DND-41 (cell line): ENCODE measurements around the gene RFFL.

Experiments used
- ATAC-seq: fragments of 200-7000 bp; cut with Tn5 transposase; 3 replicates; pipeline ENCODE4 v1.9.1; 2021; ENCODE audit warnings: low read depth; ENCODE audit not compliant: insufficient read depth
- DNase-seq: peaks from one replicate; pipeline ENCODE4 v3.0.0-alpha.2; 2020
- H2AFZ ChIP-seq: 2 replicates; pipeline ENCODE4 v1.6.0; 2012; ENCODE audit warnings: low read depth, low read length
- H3K27ac ChIP-seq: 2 replicates; pipeline ENCODE4 v1.5.1; 2012; ENCODE audit warnings: low read length, inconsistent platforms
- H3K27me3 ChIP-seq: fragments of 200-600 bp; sonication (generic); 2 replicates; pipeline ENCODE4 v1.6.0; 2012; ENCODE audit warnings: low read length, mild to moderate bottlenecking, inconsistent platforms; ENCODE audit not compliant: insufficient read depth, poor library complexity
- H3K36me3 ChIP-seq: 2 replicates; pipeline ENCODE4 v1.5.1; 2012; ENCODE audit warnings: low read length, inconsistent platforms; ENCODE audit not compliant: insufficient read depth
- H3K4me1 ChIP-seq: 2 replicates; pipeline ENCODE4 v1.5.1; 2012; ENCODE audit warnings: mild to moderate bottlenecking, low read length; ENCODE audit not compliant: insufficient read depth
- H3K4me2 ChIP-seq: 2 replicates; pipeline ENCODE4 v1.6.0; 2012; ENCODE audit warnings: mild to moderate bottlenecking, moderate library complexity, low read length, inconsistent platforms; ENCODE audit not compliant: insufficient read depth
- H3K4me3 ChIP-seq, 2 experiments: fragments of 200-600 bp in 1 of 2; shearing (Covaris generic) in 1 of 2; 2 replicates each; pipeline ENCODE4 v1.5.1; 2012 to 2016; ENCODE audit warnings: inconsistent platforms in 2 of 2, low read length in 2 of 2, mild to moderate bottlenecking in 2 of 2, low read depth in 1 of 2, moderate library complexity in 1 of 2
- H3K79me2 ChIP-seq: 2 replicates; pipeline ENCODE4 v1.6.0; 2012; ENCODE audit warnings: low read length, inconsistent platforms; ENCODE audit not compliant: insufficient read depth
- H3K9ac ChIP-seq: 2 replicates; pipeline ENCODE4 v1.6.0; 2012; ENCODE audit warnings: low read depth, mild to moderate bottlenecking, inconsistent platforms, low read length, moderate library complexity
- H3K9me3 ChIP-seq: 2 replicates; pipeline ENCODE4 v1.5.1; 2012; ENCODE audit warnings: low read length, moderate library complexity, mild to moderate bottlenecking, inconsistent platforms; ENCODE audit not compliant: insufficient read depth, severe bottlenecking
- H4K20me1 ChIP-seq: 2 replicates; pipeline ENCODE4 v1.6.0; 2012; ENCODE audit warnings: low read length; ENCODE audit not compliant: insufficient read depth
- CTCF ChIP-seq: IDR thresholded peaks from 2 replicates; pipeline ENCODE4 v1.5.1; 2012; ENCODE audit warnings: borderline replicate concordance, low read length, moderate library complexity, mild to moderate bottlenecking; ENCODE audit not compliant: poor library complexity, severe bottlenecking; ENCODE audit errors: extremely low read depth
- EZH2 ChIP-seq: IDR thresholded peaks from 3 replicates; pipeline ENCODE4 v1.6.1; 2012; ENCODE audit warnings: borderline replicate concordance, low read depth, mild to moderate bottlenecking, moderate library complexity, low read length, inconsistent platforms; ENCODE audit not compliant: severe bottlenecking

The RFFL gene

DNA sequence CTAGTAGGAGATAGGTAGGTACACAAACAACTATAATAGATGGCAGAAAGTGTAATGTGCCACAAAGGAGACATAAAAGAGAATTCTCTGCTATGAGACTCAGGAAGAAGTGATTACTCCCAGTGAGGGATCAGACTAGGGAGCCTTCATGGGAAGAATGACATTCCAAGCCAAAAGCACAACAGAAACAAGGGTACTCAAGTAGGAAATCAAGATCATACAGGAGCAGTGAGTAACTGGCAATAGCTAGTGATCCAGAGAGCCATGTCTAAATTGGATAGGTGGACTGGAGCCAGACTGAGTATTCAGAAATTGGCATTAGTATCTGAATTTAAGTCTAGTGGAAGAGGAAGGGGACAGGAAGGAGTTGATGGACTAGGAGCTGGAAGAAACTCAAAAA lies 10.7 kb downstream of the RFFL start:
- H3K79me2 ChIP-seq, result peaks cover 61% of the 10 kb centered on the region
- peak overlapping the region; percentile 57 for H3K9ac ChIP-seq
- no peak overlapping the region for H2AFZ ChIP-seq
- no peaks in the 10 kb centered on the region for H3K36me3 ChIP-seq
- H3K4me1 ChIP-seq, result peaks cover 61% of the 10 kb centered on the region
- no peak for DNase-seq
- peak overlapping the region; percentile 54 for H3K4me2 ChIP-seq
- no peak overlapping the region for H3K4me3 ChIP-seq
- ATAC-seq, result no peak
- TF ChIP-seq CTCF (no peak), EZH2 (no peak)
- H3K27ac ChIP-seq, result peak overlapping the region; percentile 98
- no peaks in the 10 kb centered on the region for H3K27me3 ChIP-seq
- no peaks in the 10 kb centered on the region for H4K20me1 ChIP-seq
- H3K9me3 ChIP-seq, result no peaks in the 10 kb centered on the region

DNA sequence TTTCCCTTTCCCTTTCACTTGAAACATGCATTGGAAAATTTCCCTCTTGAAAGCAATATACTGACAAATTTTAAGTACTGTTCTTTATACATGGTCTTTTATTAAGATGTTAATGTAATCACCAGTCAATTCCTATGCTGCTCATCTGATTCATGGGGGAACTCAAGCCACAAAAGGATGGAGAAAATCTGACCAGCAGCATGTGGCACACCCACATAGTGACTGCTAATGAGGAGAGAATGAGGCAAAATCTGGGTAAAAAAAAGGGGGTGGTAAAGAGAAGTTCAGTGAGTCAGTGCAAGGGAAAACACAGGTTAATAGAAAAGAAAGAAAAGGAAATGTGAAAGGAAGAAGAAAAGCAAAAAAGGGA lies 11.3 kb downstream of the RFFL start:
- Histone ChIP-seq H3K9ac (peak overlapping the region; percentile 57), H3K79me2 (peaks cover 56% of the 10 kb centered on the region), H4K20me1 (no peaks in the 10 kb centered on the region), H3K4me2 (peak overlapping the region; percentile 54), H3K4me1 (peaks cover 61% of the 10 kb centered on the region), H3K27me3 (no peaks in the 10 kb centered on the region), H2AFZ (no peak overlapping the region; the same call in 1 of the 2 replicates), H3K27ac (peak overlapping the region; percentile 98), H3K4me3 (peak overlapping the region in 1 of 2 experiments; percentile 26; a peak in 1 of 4 replicates), H3K9me3 (no peaks in the 10 kb centered on the region), H3K36me3 (no peaks in the 10 kb centered on the region)
- TF ChIP-seq CTCF (no peak), EZH2 (no peak)
- no peak for ATAC-seq
- no peak for DNase-seq

GRCh38 chr17:35051579-35052240 lies 11.8 kb downstream of the RFFL start:
- DNase-seq (peak; percentile 18), ATAC-seq (peak; percentile 58)
- Histone ChIP-seq H3K27ac (peak overlapping the region; percentile 98), H3K9me3 (no peaks in the 10 kb centered on the region), H4K20me1 (no peaks in the 10 kb centered on the region), H3K9ac (peak overlapping the region; percentile 57), H3K79me2 (peaks cover 51% of the 10 kb centered on the region), H3K4me2 (peak overlapping the region; percentile 54), H3K27me3 (no peaks in the 10 kb centered on the region), H3K4me3 (peak overlapping the region in 1 of 2 experiments; percentile 26; a peak in 2 of 4 replicates), H2AFZ (peak overlapping the region; percentile 68), H3K36me3 (no peaks in the 10 kb centered on the region), H3K4me1 (peaks cover 61% of the 10 kb centered on the region)
- TF ChIP-seq EZH2 (no peak), CTCF (no peak)
